ENCODE measurements around the gene RARA. TPM values are rescaled to one million over a fixed set of nuclear protein-coding genes. Genes with fewer than 3 reads are reported as not detected.
"Not testable (repeated sequence)": the region's sequence is repeated elsewhere in the genome, so short reads cannot be mapped to it uniquely, and the experiment has no call there.

The RARA gene
- polyA plus RNA-seq, 12 donors, result 43.8 to 85.4 (median 55.1) TPM; not detected in 1

GRCh38 chr17:40295488-40296436 lies 13.2 kb upstream of the RARA start:
- no peak for DNase-seq

- no peak for DNase-seq
Observed at GRCh38 chr17:40297511-40297910, 11.5 kb upstream of the RARA start.

GRCh38 chr17:40298726-40299125 lies 10.3 kb upstream of the RARA start:
- DNase-seq, result no peak

- not testable (repeated sequence) for DNase-seq
Observed at GRCh38 chr17:40299159-40299757, 9.7 kb upstream of the RARA start.

- no peak for DNase-seq
Observed at GRCh38 chr17:40301315-40301714, 7.7 kb upstream of the RARA start.

DNA sequence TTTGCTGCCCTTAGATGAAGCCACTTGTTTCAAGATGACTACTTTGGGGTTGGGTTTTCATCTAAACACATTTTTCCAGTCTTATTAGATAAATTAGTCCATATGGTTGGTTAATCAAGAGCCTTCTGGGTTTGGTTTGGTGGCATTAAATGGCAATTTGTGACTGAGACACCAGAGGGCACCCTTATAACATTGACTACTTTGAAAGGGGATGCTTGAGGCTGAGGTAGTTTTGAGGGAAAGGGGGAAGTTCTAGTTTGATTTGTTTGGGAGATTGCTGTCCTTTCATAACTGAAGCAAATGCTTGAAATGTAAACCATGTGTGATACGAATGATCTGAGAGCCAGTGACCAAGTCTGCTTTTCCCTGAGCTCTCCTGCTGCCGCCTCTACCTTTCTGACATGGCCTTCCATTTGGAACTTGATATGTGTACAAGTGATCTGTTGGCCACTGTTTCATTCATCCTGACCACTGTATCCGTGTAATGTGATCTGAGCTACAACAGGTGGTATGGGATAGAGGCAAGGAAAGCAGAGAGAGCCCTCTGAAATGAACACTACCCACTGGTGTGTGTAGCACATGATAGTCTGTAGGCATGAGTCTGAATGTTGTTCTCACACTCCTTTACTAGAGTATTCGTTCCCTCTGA lies 5.8 kb upstream of the RARA start:
- DNase-seq, result peak; percentile 81

DNA sequence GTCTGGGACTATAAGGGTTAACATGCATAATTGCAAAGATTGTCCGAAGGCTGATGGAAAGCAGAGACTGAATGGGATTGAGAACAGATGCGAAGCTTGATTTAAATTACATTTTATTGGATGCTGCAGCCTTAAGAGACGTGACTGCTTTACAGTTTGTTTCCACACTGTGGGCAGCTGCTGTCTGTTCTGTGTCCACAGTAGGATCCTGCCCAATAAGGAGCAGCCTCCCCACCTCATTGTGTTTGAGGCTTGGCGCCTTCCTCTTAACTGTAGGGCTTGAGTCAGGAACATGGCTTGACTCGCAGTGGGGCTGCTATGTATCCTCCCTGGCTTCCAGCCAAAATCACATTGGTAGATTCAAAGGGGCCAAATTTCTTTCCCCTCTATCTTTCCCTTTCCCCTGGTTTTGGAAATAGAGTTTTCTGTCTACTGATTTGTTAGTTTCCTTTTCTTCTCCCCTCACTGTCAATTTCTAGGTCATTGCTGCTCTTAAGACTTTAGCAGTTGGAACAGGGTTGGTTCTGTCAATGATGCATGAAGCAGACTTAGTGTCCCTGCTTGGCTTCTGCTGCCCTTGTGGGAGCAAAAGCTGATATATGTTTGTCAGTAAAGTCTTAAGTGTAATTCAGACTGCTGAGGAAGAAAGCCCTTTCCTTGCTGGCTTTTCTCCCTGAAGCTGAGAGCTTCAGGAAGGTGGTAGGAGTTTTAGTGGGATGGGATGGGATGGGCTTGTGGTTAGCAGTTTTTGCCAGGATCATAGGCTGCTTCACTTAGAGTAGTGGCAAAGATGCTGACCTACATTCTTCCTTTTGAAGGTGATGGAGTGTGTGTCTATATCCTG lies 5.0 kb upstream of the RARA start:
- peak; percentile 75 for DNase-seq

GRCh38 chr17:40304552-40304863 lies 4.5 kb upstream of the RARA start:
- not testable (repeated sequence) for DNase-seq

DNA sequence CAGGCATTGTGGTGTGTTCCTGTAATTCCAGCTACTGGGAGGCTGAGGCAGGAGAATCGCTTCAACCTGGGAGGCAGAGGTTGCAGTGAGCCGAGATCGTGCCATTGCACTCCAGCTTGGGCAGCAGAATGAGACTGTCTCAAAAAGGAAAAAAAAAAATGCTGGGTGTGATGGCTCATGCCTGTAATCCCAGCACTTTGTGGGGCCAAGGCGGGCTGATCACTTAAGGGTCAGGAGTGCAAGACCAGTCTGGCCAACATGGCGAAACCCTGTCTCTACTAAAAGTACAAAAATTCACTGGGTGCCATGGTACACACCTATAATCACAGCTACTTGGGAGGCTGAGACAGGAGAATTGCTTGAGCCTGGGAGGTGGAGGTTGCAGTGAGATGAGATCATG lies 4.1 kb upstream of the RARA start:
- DNase-seq, result not testable (repeated sequence)

GRCh38 chr17:40306395-40306794 lies 2.6 kb upstream of the RARA start:
- no peak for DNase-seq

- DNase-seq, result no peak
Observed at GRCh38 chr17:40307001-40307730, 1.8 kb upstream of the RARA start.

DNA sequence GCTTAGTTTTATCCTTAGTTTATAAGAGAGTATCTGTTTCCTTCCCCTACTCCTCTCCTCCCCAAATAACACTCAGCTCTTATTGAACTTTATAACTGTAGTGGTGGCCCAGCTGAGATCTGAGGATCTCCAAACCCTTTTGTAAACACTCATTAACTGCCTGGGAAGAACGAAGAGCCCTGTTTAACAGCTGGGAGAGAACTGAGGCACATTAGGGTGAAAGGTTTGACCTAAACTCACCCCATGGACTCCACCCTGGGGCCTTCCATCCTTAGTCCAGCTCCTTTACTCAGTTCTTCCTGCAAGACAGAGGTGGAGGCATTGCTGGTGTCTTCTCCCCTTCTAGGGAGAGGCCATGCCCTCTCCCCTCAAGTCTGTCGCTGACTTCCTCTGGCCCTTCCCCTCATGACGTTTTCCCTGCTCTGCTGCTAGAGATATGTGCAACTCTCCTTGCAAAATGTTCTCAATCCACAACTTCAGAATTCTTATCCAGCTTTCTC lies 1.2 kb upstream of the RARA start:
- no peak for DNase-seq

GRCh38 chr17:40309949-40310510 lies 1.1 kb downstream of the RARA start:
- no peak for DNase-seq

GRCh38 chr17:40310882-40311391 lies 2.0 kb downstream of the RARA start:
- DNase-seq, result no peak

DNA sequence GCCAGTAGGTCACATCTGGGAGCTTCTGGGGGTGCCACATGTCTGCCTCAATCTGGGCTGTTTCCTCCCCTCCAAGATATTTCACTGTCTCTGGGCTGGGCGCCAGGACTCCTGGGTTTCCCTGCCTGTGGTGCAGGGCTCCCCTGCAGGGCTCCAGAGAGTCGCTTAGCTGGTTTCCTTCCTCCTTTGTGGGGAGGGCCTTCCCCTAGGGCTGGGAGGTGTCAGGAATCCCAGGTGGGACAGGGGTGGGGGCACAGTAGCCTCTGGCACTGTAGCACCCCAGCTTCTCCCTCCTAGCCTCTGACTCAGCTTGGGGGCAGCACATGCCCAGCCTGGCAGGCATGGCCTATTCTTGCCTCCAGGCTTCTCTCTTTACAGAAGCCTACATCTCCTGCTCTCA lies 2.6 kb downstream of the RARA start:
- no peak for DNase-seq

- DNase-seq, result no peak
Observed at GRCh38 chr17:40312131-40312731, 3.3 kb downstream of the RARA start.

GRCh38 chr17:40312893-40313667 lies 4.1 kb downstream of the RARA start:
- no peak for DNase-seq

DNA sequence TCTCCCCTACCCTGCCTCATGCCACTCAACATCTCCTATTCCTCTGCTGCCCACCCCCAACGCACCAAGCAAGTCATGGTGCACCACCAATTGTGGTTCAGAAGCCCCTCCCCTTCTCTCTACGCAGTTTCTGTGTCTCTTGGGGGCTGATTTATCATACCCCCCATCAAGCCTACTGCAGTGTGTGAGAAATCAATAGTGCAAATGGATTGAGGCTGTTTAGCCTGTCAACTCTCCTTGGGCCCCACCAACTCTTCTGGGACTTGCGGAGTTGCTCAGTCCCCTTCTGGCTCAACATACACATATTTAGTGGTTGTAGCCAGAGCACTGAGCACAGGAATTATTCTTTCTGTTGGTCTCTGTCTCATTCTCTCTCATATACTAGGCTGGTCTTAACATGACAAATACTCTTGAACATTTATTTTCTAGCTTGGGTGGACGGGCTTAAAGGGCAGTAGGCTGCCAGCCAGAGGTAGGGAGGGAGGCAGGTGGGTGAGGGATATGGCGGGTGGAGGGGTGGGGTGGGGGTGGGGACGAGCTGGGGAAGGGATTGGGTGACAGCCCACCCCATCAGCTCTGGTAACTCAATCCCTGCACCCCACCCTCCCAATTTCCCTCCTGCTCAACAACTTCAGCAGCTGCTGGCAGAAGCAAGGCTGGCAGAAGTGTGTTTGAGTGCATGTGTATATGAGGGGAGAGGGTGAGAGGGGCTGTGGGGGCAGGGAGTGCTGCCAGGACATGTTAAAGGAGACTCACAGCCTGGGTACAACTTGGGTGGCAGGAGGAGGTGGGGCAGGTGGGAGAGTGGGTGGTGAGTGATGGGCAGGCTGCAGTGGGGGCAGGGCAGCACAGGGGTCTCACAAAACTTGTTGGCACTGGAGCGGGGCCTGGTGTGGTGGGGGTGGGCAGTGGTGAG lies 4.9 kb downstream of the RARA start:
- no peak for DNase-seq
